Thymus (tissue), 14 donors: ENCODE results near the gene PDSS2. TPM values are rescaled to one million over a fixed set of nuclear protein-coding genes. Genes with fewer than 3 reads are reported as not detected.

Experiments
- DNase-seq, 9 donors: peaks; one replicate each; pipeline ENCODE4 v3.0.0-alpha.2; 2013; ENCODE audit warnings: low spot score in 9 of 9, low read depth in 6 of 9, missing footprints in 1 of 9
- H3K27ac ChIP-seq, 2 donors: one replicate each; pipeline ENCODE4 v1.5.1; 2013; ENCODE audit warnings: control low read depth in 1 of 2, low read depth in 1 of 2, low read length in 1 of 2, mild to moderate bottlenecking in 1 of 2, moderate library complexity in 1 of 2
- H3K27me3 ChIP-seq, 2 donors: one replicate each; pipeline ENCODE4 v1.5.1; 2013; ENCODE audit warnings: low read length in 1 of 2; ENCODE audit not compliant: control insufficient read depth in 2 of 2, insufficient read depth in 1 of 2
- H3K36me3 ChIP-seq, 2 donors: one replicate each; pipeline ENCODE4 v1.5.1; 2013; ENCODE audit warnings: low read length in 1 of 2, mild to moderate bottlenecking in 1 of 2, moderate library complexity in 1 of 2; ENCODE audit not compliant: control insufficient read depth in 2 of 2, insufficient read depth in 2 of 2
- H3K4me1 ChIP-seq, 2 donors: one replicate each; pipeline ENCODE4 v1.5.1; 2013; ENCODE audit warnings: low read length in 2 of 2; ENCODE audit not compliant: control insufficient read depth in 2 of 2, insufficient read depth in 2 of 2
- H3K4me3 ChIP-seq, 2 donors: one replicate each; pipeline ENCODE4 v1.5.1; 2013; ENCODE audit warnings: low read length in 2 of 2, control low read depth in 1 of 2, mild to moderate bottlenecking in 1 of 2
- H3K9me3 ChIP-seq, 2 donors: one replicate each; pipeline ENCODE4 v1.5.1; 2013; ENCODE audit warnings: low read length in 1 of 2, mild to moderate bottlenecking in 1 of 2; ENCODE audit not compliant: control insufficient read depth in 2 of 2, insufficient read depth in 1 of 2
- WGBS: extraction: QIAGEN DNeasy Blood & Tissue Kit; methylation state at CpG from one replicate; pipeline ENCODE4 v1.1.7; 2013; 5-methylcytosine and 5-hydroxymethylcytosine counted together
- long read RNA-seq, 10 donors: transcript quantifications; one replicate each; lab custom pipeline, GENCODE V29; 2026
- polyA plus RNA-seq: library from polyadenylated mRNA; stranded (reverse); fragments of 200-250 nt; gene quantifications from one replicate; pipeline ENCODE4 v1.2.3, GENCODE V29; 2013
- total RNA-seq: library from RNA; stranded (reverse); fragments of 120-200 nt; gene quantifications from one replicate; pipeline ENCODE4 v1.2.4, GENCODE V29; 2013
- donor health status: healthy.

Gene PDSS2
- total RNA-seq (5.2 TPM), polyA plus RNA-seq (9.8 TPM)
- long read RNA-seq, donor 1, result 0 reads
- long read RNA-seq, donor 2, result 0 reads
- long read RNA-seq, donor 3, partial matches to known transcripts, result 0 of 1 reads
- long read RNA-seq, donor 3, other reads (novel, unspliced or antisense), result 0 of 1 reads
- long read RNA-seq, donor 4, partial matches to known transcripts, result 0 of 1 reads
- long read RNA-seq, donor 4, other reads (novel, unspliced or antisense), result 0 of 1 reads
- long read RNA-seq, donor 5, partial matches to known transcripts, result 0 of 2 reads
- long read RNA-seq, donor 5, other reads (novel, unspliced or antisense), result 0 of 2 reads
- long read RNA-seq, donor 6, partial matches to known transcripts, result 0 of 5 reads
- long read RNA-seq, donor 6, other reads (novel, unspliced or antisense), result 0 of 5 reads
- long read RNA-seq, donor 7, result 0 reads
- long read RNA-seq, donor 8, result 0 reads
- long read RNA-seq, donor 9, partial matches to known transcripts, result 0 of 2 reads
- long read RNA-seq, donor 9, other reads (novel, unspliced or antisense), result 0 of 2 reads
- long read RNA-seq, donor 10, result 0 reads

- Histone ChIP-seq H3K4me3 (peak within 1 kb of the TSS; percentile 72 to 76), H3K27ac (peak within 1 kb of the TSS; percentile 97 to 98), H3K36me3 (no peaks in the 10 kb centered on the region), H3K27me3 (no peaks in the 10 kb centered on the region), H3K9me3 (no peaks in the 10 kb centered on the region), H3K4me1 (peaks cover 3 to 13% of the 10 kb centered on the region in 2 donors)
- DNase-seq, result peak; percentile 91 to 99 (median 97)
- WGBS, result under 1% methylated on average over 46 of the region's 46 CpGs
Observed at GRCh38 chr6:107459283-107460082, at the start of gene PDSS2. TSS of gene PDSS2 (minus strand) at chr6:107459564. CDS start at chr6:107459285, 279 bp downstream.

GRCh38 chr6:107506145-107506544, 46.8 kb upstream of the PDSS2 start:
- H3K4me3 ChIP-seq, result no peak overlapping the region
- H3K27ac ChIP-seq, result no peak overlapping the region
- H3K4me1 ChIP-seq, result no peaks in the 10 kb centered on the region
- H3K27me3 ChIP-seq, result peaks cover 0 to 8% of the 10 kb centered on the region in 2 donors
- H3K9me3 ChIP-seq, result no peaks in the 10 kb centered on the region
- DNase-seq, result no peak
- no peaks in the 10 kb centered on the region for H3K36me3 ChIP-seq
- 97% methylated on average over 1 of the region's 1 CpG for WGBS

GRCh38 chr6:107504270-107505026, 45.1 kb upstream of the PDSS2 start:
- no peaks in the 10 kb centered on the region for H3K4me1 ChIP-seq
- no peak overlapping the region for H3K27ac ChIP-seq
- 75% methylated on average over 4 of the region's 4 CpGs for WGBS
- H3K36me3 ChIP-seq, result no peaks in the 10 kb centered on the region
- no peak for DNase-seq
- no peak overlapping the region for H3K4me3 ChIP-seq
- no peaks in the 10 kb centered on the region for H3K9me3 ChIP-seq
- H3K27me3 ChIP-seq, result peaks cover 0 to 8% of the 10 kb centered on the region in 2 donors

- Histone ChIP-seq H3K27me3 (peaks cover 21 to 46% of the 10 kb centered on the region in 2 donors), H3K27ac (no peak overlapping the region)
Observed at GRCh38 chr6:107496892-107497684, 37.7 kb upstream of the PDSS2 start.

GRCh38 chr6:107495971-107496370, 36.6 kb upstream of the PDSS2 start:
- H3K27me3 ChIP-seq, result peaks cover 32 to 57% of the 10 kb centered on the region in 2 donors
- 88% methylated on average over 2 of the region's 2 CpGs for WGBS
- H3K27ac ChIP-seq, result no peak overlapping the region
- H3K4me1 ChIP-seq, result no peaks in the 10 kb centered on the region
- H3K4me3 ChIP-seq, result no peak overlapping the region
- no peaks in the 10 kb centered on the region for H3K36me3 ChIP-seq
- H3K9me3 ChIP-seq, result no peaks in the 10 kb centered on the region
- no peak for DNase-seq

More at GRCh38 chr6:107496892-107497684, 37.7 kb upstream of the PDSS2 start:
- no peak overlapping the region for H3K4me3 ChIP-seq
- WGBS, result 95% methylated on average over 1 of the region's 1 CpG
- H3K36me3 ChIP-seq, result no peaks in the 10 kb centered on the region
- H3K4me1 ChIP-seq, result no peaks in the 10 kb centered on the region
- DNase-seq, result no peak
- H3K9me3 ChIP-seq, result no peaks in the 10 kb centered on the region

- no peak overlapping the region for H3K4me3 ChIP-seq
- H3K4me1 ChIP-seq, result peaks cover 0 to 6% of the 10 kb centered on the region in 2 donors
- peak overlapping the region in 1 of 2 donors; percentile 53 for H3K27ac ChIP-seq
- no peaks in the 10 kb centered on the region for H3K36me3 ChIP-seq
- no peak for DNase-seq
- 10% methylated on average over 7 of the region's 7 CpGs for whole genome bisulfite sequencing
- H3K9me3 ChIP-seq, result no peaks in the 10 kb centered on the region
- H3K27me3 ChIP-seq, result peaks cover 39 to 65% of the 10 kb centered on the region in 2 donors
Observed at GRCh38 chr6:107495196-107495643, 35.9 kb upstream of the PDSS2 start.

- peaks cover 6 to 18% of the 10 kb centered on the region in 2 donors for H3K4me1 ChIP-seq
- DNase-seq, result peak in 1 of 9 donors; percentile 20
- no peaks in the 10 kb centered on the region for H3K36me3 ChIP-seq
- peaks cover 57 to 79% of the 10 kb centered on the region in 2 donors for H3K27me3 ChIP-seq
- H3K27ac ChIP-seq, result peak overlapping the region; percentile 32 to 53
- H3K4me3 ChIP-seq, result no peak overlapping the region
- no peaks in the 10 kb centered on the region for H3K9me3 ChIP-seq
- 55% methylated on average over 12 of the region's 12 CpGs for WGBS
Observed at GRCh38 chr6:107493158-107494057, 34.0 kb upstream of the PDSS2 start.
